ENCODE measurements around the gene HS2ST1.
"Not testable (repeated sequence)": the region's sequence is repeated elsewhere in the genome, so short reads cannot be mapped to it uniquely, and the experiment has no call there.

The HS2ST1 gene

GRCh38 chr1:86914601-86914997 lies at the start of gene HS2ST1:
TSS of gene HS2ST1 (plus strand) at chr1:86914635.
- DNase-seq = no peak

- no peak for DNase-seq
These were observed 48.3 kb upstream of the HS2ST1 start for GRCh38 chr1:86865973-86866637.

DNA sequence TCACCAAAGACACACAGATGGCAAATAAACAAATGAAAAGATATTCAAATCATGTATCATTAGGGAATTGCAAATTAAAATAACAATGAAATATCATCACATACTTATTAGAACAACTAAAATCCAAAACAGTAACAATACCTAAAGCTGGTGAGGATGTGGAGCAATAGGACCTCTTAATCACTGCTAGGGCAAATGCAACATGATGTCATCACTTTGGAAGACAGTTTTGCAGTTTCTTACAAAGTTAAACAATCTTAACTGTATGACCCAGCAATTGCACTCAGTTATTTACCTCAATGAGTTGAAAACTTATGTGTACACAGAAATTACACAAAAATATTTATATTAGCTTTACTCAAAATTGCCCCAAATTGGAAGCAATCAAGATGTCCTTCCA lies 47.8 kb upstream of the HS2ST1 start:
- DNase-seq = no peak

GRCh38 chr1:86867278-86867677 lies 47.2 kb upstream of the HS2ST1 start:
- not testable (repeated sequence) for DNase-seq

DNA sequence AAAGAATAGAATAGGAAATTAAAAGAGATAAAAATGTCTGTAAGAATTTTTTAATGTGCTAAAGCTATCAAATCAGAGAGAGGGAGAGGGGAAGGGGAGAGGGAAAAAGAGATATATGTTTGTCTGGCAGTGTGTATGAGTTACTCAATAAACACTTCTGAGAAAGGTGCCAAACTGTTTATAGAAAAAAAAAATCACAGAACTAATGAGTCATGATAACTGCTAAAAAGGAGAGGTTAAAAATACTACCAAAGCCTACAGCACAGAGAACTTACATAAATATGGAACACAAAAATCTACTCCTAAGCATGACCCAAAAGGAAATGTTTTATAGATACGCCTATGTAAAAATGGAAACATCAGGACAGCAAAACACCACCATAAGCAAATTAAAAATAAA lies 46.0 kb upstream of the HS2ST1 start:
- no peak for DNase-seq

- DNase-seq = no peak
These were observed 43.4 kb upstream of the HS2ST1 start for GRCh38 chr1:86871001-86871400.

DNA sequence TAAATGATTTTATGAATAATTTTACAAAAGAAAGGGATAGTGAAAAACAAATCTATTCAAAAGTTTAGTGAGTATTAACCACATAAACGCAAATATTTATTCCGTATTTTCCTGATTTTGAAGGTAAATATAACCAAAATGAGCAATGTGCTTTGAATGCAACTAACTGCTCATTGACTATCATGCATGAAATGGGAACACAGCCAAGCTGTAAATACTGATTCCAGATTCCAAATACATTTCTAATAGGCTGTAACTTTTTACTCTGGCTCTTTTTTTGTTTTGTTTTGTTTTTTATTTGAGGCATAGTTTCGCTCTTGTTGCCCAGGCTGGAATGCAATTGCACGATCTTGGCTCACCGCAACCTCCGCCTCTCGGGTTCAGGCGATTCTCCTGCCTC lies 42.3 kb upstream of the HS2ST1 start:
- no peak for DNase-seq

DNA sequence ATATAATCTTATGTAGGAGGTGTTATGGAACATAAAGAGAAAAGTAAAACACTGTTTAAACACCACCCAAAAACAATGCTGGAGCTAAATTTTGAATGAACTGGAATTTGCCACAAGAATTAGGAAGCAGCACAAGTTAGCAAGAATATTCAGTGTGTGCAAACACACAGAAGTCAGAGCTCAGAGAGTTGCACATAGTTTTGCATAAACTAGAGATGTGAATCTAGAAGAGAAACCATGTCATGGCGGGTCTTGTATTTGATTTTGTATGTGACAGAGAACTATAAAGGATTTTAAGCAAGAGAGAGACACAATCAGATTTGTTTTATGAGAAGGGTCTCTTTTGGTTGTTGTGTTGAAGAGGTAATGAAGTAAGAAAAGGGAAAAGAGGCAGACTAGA lies 38.7 kb upstream of the HS2ST1 start:
- DNase-seq = no peak

DNA sequence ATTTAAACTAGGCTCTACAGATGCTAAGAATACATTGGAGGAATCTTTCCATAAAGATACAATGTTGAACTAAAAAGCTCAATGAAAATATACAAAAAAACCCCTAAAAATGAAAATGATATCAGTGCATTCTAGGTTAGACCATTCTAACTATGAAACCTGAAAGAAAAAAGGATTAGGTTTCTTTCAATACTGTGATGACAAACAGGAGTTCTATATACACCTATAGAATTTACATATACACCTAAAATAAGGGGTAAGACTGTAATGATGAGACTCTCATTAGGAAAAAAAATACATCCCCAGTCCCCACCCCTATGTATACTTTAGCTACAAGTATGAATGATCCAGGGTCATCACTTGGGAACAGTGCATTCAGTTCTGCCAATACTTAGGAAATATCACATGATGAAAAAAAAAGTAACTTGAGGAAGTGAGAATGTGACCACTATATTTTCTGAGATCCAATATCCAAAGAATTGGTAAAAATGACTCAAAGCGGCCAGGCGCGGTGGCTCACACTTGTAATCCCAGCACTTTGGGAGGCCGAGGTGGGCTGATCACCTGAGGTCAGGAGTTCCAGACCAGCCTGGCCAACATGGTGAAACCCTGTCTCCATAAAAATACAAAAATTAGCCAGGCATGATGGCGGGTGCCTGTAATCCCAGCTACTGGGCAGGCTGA lies 26.8 kb upstream of the HS2ST1 start:
- no peak for DNase-seq

DNA sequence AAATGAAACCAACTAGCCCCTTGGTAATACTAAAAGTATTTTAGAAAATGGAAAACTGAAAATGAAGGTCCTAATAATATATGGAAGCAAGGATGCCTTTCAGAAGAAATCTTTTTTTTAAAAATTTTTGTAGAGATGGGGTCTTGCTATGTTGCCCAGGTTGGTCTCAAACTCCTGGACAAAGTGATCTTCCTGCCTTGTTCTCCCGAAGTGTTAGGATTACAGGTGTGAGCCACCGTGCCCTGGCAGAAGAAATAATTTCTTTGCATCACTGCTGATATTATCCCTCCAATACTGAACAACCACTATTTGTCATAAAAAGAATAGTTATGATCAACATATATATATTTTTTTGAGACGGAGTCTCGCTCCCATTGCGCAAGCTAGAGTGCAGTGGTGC lies 26.1 kb upstream of the HS2ST1 start:
- DNase-seq = no peak

- not testable (repeated sequence) for DNase-seq
These were observed 15.0 kb upstream of the HS2ST1 start for GRCh38 chr1:86899401-86899800.

GRCh38 chr1:86905875-86906274 lies 8.6 kb upstream of the HS2ST1 start:
- no peak for DNase-seq

- no peak for DNase-seq
These were observed 8.0 kb upstream of the HS2ST1 start for GRCh38 chr1:86906419-86906818.

GRCh38 chr1:86912281-86912900 lies 2.0 kb upstream of the HS2ST1 start:
- no peak for DNase-seq

GRCh38 chr1:86913399-86913895 lies 988 bp upstream of the HS2ST1 start:
- DNase-seq = peak; percentile 30 to 39

DNA sequence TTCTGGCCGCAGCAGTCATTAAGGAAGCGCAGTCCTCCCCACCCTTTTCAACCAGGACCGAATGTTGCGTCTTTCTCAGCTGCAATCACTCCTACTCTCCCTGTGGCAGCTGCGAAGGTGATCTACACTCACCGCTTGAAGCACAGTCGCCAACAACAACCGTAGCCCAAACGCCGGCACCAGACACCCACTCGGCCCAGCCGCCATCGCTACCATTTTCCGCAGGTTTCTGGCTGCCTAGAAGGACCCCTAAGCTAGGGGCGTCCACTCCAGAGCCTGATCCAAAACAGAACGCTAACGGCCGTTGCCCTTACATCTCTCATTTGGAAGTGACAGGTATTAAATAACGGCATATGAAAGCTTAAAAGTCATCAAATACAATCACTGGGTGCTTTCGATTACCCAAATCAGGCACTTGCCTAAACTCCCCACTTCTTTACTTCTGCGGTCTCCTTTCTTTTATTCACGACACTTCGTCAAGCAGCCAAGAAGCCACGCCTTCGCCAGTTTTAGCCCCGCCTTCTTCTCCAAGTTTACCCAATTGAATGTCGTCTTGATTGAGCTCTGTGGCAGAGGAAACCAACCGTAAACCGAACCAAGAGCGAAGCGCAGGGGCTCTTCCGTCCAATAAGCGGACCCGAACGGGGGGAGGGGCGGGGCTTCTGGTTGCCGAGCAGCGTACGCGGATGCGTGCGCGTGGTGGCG lies 387 bp upstream of the HS2ST1 start, which contains the start of gene SELENOF:
Gene SELENOF (minus strand): TSS at position 231 of the 705 bp plus-strand sequence. CDS start 15 bp downstream, at position 216.
- DNase-seq = peak; percentile 99 to 100

- DNase-seq = peak; percentile 47 to 55
These were observed 732 bp downstream of the HS2ST1 start for GRCh38 chr1:86914998-86915736.

GRCh38 chr1:86915737-86916235 lies 1.4 kb downstream of the HS2ST1 start:
- DNase-seq = no peak

GRCh38 chr1:86916752-86917151 lies 2.3 kb downstream of the HS2ST1 start:
- no peak for DNase-seq

DNA sequence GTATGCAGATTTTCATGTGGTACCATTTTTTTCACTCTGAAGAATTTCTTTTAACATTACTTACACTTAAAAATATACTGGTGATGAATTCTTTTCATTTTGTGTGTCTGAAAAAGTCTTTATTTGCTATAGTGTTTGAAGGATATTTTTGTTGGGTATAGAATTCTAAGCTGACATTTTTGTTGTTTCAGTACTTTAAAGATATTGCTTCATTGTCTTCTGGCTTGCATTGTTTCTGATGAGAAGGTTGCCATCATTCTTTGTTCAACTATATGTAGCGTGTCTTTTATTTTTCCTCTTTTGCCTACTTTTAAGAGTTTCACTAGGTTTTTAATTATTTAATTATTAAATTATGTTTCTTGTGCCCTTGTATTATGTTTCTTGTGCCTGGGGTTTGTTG lies 8.0 kb downstream of the HS2ST1 start:
- DNase-seq = no peak

DNA sequence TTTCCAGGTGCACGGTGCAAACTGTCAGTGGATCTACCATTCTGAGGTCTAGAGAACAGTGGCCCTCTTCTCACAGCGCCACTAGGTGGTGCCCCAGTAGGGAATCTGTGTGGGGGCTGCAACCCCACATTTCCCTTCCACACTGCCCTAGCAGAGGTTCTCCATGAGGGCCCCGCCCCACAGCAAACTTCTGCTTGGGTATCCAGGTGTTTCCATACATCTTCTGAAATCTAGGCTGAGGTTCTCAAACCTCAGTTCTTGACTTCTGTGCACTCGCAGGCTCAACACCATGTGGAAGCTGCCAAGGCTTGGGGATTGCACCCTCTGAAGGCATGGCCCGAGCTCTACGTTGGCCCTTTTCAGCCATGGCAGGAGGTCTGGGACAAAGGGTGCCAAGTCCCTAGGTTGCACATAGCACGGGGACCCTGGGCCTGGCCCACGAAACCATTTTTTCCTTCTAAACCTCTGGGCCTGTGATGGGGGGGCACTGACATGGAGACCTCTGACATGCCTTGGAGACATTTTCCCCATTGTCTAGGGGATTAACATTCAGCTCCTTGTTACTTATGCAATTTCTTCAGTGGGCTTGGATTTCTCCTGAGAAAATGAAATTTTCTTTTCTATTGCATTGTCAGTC lies 10.0 kb downstream of the HS2ST1 start:
- DNase-seq = no peak

DNA sequence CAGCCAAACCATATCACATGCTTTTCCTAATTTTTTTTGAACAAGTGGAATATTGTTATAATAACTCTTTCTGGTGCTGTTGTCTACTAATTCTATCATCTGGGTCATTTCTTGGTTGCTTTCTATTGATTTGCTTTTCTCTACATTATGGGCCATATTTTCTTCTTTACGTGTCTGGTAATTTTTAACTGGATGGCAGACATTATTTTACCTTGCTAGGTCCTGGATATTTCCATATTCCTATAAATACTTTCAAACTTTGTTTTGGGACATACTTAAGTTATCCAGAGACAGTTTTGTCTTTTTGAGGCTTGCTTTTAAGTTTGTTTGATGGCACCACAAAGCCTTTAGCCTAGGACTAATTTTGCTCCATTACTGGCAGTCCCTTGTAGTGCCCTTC lies 11.3 kb downstream of the HS2ST1 start:
- DNase-seq = no peak

All from stimulated activated CD4-positive, alpha-beta T cell treated with anti-CD3 and anti-CD28 coated beads, Interleukin-2, amount 100 ng/mL, for 24 hours (primary cell).